GM08714 (cell line): ENCODE measurements around the gene MYCBPAP.
"Not testable (repeated sequence)": the region's sequence is repeated elsewhere in the genome, so short reads cannot be mapped to it uniquely, and the experiment has no call there.

Experiments used
- H3K4me3 ChIP-seq: fragments of 200-500 bp; sonication (Bioruptor generic); 2 replicates; pipeline ENCODE4 v1.5.1; 2014; ENCODE audit warnings: mild to moderate bottlenecking, low read length, inconsistent platforms
- ZNF274 ChIP-seq: IDR thresholded peaks from 2 replicates; pipeline ENCODE4 v1.6.1; 2012; ENCODE audit warnings: mild to moderate bottlenecking, low read depth, low read length

Gene MYCBPAP

DNA sequence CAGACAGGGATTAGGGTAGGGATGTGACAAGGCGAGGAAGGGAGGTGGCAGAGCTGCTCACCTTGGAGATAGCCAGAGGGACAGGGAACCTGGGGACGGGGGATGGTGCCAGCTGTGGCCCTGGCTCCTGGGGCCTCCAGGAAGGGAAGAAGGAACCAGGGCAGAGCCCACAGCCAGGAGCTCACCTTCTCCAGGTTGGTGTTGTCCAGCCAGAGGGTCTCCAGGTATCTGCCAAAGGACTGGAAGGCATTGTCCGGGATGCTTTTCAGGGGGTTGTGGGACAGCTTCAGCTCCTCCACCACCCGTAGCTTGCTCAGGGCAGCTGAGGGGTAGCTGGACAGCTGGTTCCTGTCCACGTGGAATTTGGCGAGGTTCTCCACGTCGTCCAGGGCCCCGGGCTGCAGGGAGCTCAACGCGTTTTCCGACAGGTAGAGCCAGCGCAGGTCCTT lies 40.4 kb upstream of the MYCBPAP start:
- no peak overlapping the region for H3K4me3 ChIP-seq
- TF ChIP-seq ZNF274, result no peak

DNA sequence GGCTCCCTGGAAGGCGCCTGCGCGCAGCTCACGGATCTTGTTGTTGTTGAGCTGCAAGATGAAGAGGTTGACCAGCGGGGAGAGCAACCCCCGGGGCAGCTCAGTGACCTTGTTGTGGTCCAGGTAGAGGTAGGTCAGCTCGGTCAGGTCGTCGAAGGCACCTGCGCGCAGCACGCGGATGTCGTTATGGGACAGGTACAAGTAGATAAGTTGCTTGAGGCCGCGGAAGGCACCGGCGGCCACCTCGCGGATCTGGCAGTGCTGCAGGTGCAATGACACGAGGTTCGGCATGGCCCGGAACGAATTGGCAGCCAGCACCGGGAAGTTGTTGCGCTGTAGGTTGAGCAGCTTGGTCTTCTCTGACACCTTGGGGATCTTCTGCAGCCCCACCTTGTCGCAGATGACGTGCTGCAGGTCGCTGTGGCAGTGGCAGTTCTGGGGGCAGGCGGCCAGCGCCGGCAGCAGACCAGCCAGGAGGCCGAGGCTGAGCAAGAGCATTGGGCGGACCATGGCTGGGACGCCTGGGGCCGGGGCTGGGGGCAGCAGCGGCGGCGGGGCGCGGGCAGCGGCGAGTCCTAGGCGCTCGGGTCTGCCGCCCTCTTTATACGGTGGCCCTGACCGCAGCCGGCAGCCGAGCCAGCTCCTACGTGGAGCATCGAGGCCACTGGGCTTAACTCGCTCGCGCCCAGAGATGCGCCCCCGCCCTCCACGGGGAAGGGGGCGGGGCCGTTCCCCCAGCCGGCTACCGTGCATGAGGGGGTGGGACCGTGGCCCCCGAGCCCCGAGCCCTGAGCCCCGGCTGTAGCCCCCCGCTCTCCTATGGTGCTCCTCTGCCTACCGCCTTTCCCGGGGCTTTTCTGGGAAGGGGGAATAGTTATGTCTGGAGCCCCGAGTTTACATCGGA lies 39.7 kb upstream of the MYCBPAP start, which contains the start of gene CHAD:
CHAD (minus strand) TSS at position 577 of the 904 bp plus-strand sequence; CDS start at position 510, 67 bp downstream.
- H3K4me3 ChIP-seq, result no peak within 1 kb of the TSS
- TF ChIP-seq ZNF274, result no peak

- no peak overlapping the region for H3K4me3 ChIP-seq
- TF ChIP-seq ZNF274, result no peak
Observed at GRCh38 chr17:50469208-50469605, 39.0 kb upstream of the MYCBPAP start.

DNA sequence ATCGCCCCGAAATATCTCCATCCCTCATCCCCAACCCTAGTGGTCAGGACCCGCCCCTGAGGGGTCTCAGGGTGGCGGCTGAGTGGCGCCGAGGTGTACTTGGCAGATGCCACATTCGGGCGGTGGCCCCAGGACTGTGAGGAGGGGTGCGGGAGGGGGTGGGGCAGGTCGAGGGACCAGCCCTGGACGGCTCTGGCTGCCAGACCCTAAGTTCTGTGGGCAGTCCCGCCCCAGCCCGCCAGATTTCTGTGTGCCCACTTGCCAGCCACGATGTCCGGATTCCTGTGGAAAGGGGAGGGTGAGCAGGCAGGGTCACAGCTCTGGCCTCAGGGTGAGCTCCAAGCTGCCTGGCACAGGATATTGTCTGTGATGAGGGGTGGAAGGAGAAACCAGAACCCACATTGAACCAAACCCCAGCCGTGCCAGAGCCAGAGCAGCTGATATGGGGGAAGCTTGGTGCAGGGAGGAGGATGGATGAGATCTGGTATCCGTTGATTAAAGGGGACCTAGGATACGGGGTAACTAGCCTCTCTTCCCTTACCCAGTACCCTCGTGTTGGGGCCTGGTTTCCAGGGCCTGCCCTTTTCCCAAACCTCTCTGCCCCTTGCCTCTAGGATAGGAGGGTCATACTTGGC lies 38.5 kb upstream of the MYCBPAP start:
- no peak overlapping the region for H3K4me3 ChIP-seq
- TF ChIP-seq ZNF274, result no peak

GRCh38 chr17:50470426-50470825 lies 37.8 kb upstream of the MYCBPAP start:
- no peak overlapping the region for H3K4me3 ChIP-seq

DNA sequence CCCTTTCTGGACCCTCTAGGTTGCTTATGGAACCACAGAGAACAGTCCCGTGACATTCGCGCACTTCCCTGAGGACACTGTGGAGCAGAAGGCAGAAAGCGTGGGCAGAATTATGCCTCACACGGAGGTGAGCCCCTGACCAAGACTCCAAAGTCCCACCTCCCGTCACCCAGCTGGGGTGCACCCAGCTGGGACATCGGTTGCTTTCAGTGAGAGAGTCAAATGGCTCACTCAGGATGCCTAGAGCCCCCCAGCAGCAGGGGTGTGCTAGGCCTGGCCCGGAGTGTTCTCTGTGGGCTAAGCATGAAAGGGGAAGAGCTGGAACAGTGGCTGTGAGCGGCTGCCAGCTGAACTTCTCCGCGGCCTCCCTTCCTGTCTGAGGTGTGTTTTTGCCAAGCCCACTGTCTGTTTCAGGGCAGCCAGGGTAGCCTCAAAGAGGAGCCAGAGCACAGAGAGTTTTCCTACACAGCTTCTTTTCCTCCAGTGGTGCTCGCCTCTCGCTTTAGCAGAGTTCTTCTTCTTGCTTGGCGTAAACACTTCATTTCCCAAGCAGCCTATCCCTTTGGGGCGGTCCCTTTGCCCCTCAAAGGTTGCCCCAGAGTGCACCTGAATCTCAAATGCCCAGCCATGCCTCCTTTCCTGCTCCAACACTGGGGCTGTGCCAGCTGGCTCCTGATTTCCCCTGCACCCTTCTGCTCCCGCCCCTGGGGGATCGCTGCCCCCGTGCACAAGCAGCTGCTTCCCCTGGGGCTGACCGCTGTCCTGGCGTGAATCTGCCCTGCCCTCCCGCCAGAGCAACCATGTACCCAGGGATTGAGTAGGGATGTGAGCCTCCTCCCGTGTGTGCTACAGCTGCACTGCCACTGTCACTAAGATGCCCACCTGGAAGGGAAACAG lies 37.0 kb upstream of the MYCBPAP start:
- H3K4me3 ChIP-seq, result no peak overlapping the region
- TF ChIP-seq ZNF274, result no peak

More at GRCh38 chr17:50470426-50470825, 37.8 kb upstream of the MYCBPAP start:
- TF ChIP-seq ZNF274, result no peak

GRCh38 chr17:50472286-50472685 lies 36.0 kb upstream of the MYCBPAP start:
- TF ChIP-seq ZNF274, result no peak
- H3K4me3 ChIP-seq, result no peak overlapping the region

- H3K4me3 ChIP-seq, result not testable (repeated sequence)
Observed at GRCh38 chr17:50472761-50473161, 35.5 kb upstream of the MYCBPAP start.

DNA sequence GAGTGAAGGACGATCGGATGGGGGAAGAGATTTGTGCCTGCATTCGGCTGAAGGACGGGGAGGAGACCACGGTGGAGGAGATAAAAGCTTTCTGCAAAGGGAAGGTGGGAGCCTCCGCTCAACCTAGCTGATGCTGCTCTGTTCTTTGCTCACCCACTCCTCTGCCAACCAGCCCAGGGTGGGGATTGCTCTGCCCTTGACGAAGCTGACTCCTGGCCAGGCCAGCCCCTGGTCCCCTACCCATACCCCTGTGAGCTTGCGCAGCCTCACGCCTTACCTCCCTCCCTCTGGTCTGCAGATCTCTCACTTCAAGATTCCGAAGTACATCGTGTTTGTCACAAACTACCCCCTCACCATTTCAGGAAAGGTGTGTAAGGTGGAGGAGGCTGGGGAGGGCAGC lies 34.3 kb upstream of the MYCBPAP start:
- TF ChIP-seq ZNF274, result no peak
- no peak overlapping the region for H3K4me3 ChIP-seq

DNA sequence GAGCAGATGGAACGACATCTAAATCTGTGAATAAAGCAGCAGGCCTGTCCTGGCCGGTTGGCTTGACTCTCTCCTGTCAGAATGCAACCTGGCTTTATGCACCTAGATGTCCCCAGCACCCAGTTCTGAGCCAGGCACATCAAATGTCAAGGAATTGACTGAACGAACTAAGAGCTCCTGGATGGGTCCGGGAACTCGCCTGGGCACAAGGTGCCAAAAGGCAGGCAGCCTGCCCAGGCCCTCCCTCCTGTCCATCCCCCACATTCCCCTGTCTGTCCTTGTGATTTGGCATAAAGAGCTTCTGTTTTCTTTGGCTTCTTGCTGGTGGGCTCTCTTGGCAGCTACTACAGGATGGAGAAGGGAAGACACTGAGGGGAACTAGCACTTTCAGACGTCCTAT lies 33.7 kb upstream of the MYCBPAP start:
- TF ChIP-seq ZNF274, result no peak
- no peak overlapping the region for H3K4me3 ChIP-seq

- no peak overlapping the region for H3K4me3 ChIP-seq
- no peak for TF ChIP-seq ZNF274
Observed at GRCh38 chr17:50475362-50475761, 32.9 kb upstream of the MYCBPAP start.

DNA sequence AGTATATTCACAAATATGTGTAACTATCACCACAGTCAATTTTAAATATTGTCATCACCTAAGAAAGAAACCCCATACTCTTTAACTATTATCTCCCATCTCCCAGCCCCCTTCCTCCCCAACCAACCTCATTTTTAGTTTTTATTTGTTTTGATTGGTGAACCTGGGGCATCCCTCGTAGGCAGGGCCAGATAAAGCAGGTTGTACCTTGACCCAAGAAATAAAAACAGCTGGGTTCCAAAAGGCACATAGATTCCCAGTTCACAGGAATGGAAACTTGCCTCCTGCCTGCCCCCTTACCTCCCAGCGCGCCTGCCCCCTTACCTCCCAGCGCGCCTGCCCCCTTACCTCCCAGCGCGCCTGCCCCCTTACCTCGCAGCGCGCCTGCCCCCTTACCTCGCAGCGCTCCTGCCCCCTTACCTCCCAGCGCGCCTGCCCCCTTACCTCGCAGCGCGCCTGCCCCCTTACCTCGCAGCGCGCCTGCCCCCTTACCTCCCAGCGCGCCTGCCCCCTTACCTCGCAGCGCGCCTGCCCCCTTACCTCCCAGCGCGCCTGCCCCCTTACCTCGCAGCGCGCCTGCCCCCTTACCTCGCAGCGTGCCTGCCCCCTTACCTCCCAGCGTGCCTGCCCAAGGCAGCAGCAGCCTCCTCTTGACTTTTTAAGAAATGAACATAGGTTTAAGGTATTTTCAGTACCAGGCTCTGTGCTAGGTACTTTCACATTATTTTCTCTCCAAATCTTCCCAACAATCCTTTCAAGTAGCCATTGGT lies 32.3 kb upstream of the MYCBPAP start:
- not testable (repeated sequence) for H3K4me3 ChIP-seq

GRCh38 chr17:50476545-50477315 lies 31.5 kb upstream of the MYCBPAP start:
- no peak overlapping the region for H3K4me3 ChIP-seq
- TF ChIP-seq ZNF274, result no peak
